Body of pancreas (tissue), 4 donors: ENCODE results near the gene RIMBP2.

ENCODE experiments used
- POLR2A ChIP-seq, 3 donors: fragments of 450-650 bp; IDR thresholded peaks; one replicate each; pipeline ENCODE4 v1.6.1; 2016; ENCODE audit warnings: antibody characterized with exemption in 3 of 3, mild to moderate bottlenecking in 2 of 3
- TF ChIP-seq, protein P1 (sequence below), 7 experiments: fragments of 450-650 bp in 4 of 7; fragments of 200-600 bp in 3 of 7; sonication (generic) in 3 of 7; IDR thresholded peaks; one replicate each; pipeline ENCODE4 v1.5.1; 2016 to 2019; ENCODE audit warnings: antibody characterized with exemption in 7 of 7

DNA sequence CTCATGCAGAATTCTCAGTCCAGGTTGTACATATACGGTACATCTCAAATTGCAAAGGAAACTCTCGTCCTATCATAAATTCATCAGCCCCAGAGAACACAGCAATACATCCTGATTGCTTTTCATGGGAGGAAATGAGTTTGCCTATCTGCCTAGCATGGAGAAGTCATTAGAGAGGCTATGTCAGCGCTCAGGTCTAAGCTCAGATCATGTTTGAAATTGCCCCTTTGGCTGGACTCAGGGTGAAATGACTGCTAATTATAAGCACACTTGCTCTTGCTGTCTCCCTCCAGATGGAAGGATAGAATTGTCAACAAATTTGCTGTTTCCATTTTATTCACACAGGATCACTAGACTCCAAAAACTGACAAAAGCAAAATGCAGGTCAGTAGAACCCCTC lies 178.4 kb downstream of the RIMBP2 start:
- no peak for TF ChIP-seq POLR2A (IDR thresholded peaks at IDR 0.05)
- TF ChIP-seq, protein P1, sequence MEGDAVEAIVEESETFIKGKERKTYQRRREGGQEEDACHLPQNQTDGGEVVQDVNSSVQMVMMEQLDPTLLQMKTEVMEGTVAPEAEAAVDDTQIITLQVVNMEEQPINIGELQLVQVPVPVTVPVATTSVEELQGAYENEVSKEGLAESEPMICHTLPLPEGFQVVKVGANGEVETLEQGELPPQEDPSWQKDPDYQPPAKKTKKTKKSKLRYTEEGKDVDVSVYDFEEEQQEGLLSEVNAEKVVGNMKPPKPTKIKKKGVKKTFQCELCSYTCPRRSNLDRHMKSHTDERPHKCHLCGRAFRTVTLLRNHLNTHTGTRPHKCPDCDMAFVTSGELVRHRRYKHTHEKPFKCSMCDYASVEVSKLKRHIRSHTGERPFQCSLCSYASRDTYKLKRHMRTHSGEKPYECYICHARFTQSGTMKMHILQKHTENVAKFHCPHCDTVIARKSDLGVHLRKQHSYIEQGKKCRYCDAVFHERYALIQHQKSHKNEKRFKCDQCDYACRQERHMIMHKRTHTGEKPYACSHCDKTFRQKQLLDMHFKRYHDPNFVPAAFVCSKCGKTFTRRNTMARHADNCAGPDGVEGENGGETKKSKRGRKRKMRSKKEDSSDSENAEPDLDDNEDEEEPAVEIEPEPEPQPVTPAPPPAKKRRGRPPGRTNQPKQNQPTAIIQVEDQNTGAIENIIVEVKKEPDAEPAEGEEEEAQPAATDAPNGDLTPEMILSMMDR (IDR thresholded peaks at IDR 0.05) = no peak
